Nephron (organoid): ENCODE results near the gene DECR2.

Experiments used
- H3K27ac Mint-ChIP-seq, 3 experiments: 2 replicates each; pipeline ENCODE4 v1.8.0; 2020; ENCODE audit warnings: mixed read lengths in 3 of 3, mild to moderate bottlenecking in 2 of 3, moderate library complexity in 1 of 3
- H3K27me3 Mint-ChIP-seq: 2 replicates; pipeline ENCODE4 v1.8.0; 2021; ENCODE audit warnings: low read depth, mild to moderate bottlenecking, moderate library complexity, mixed read lengths
- H3K36me3 Mint-ChIP-seq: 2 replicates; pipeline ENCODE4 v1.8.0; 2020; ENCODE audit warnings: low read depth, mixed read lengths
- H3K4me1 Mint-ChIP-seq: 2 replicates; pipeline ENCODE4 v1.8.0; 2020; ENCODE audit warnings: mixed read lengths
- H3K4me3 Mint-ChIP-seq, 3 experiments: 2 replicates each; pipeline ENCODE4 v1.8.0; 2020; ENCODE audit warnings: mild to moderate bottlenecking in 3 of 3, mixed read lengths in 3 of 3, moderate library complexity in 2 of 3
- H3K9me3 Mint-ChIP-seq: 2 replicates; pipeline ENCODE4 v1.8.0; 2020; ENCODE audit warnings: mixed read lengths
- CTCF ChIP-seq, 3 experiments: fragments of 200-600 bp; sonication (generic); IDR thresholded peaks; one replicate each; pipeline ENCODE4 v1.5.0; 2021; ENCODE audit warnings: antibody characterized with exemption in 3 of 3; ENCODE audit not compliant: unreplicated experiment in 3 of 3

DECR2 gene

GRCh38 chr16:373020-373598, 28.6 kb upstream of the DECR2 start:
- no peaks in the 10 kb centered on the region for H3K27me3 Mint-ChIP-seq

GRCh38 chr16:373848-374615, 27.7 kb upstream of the DECR2 start:
- Mint-ChIP-seq H3K36me3 (peaks cover 4% of the 10 kb centered on the region), H3K9me3 (no peaks in the 10 kb centered on the region), H3K4me1 (peaks cover 13% of the 10 kb centered on the region), H3K27me3 (no peaks in the 10 kb centered on the region), H3K4me3 (no peak overlapping the region), H3K27ac (no peak overlapping the region)
- TF ChIP-seq CTCF (IDR thresholded peaks at IDR 0.05; ENCODE audit: unreplicated experiment in 3 of 3): no peak

More at GRCh38 chr16:373020-373598, 28.6 kb upstream of the DECR2 start:
- H3K36me3 Mint-ChIP-seq: peaks cover 4% of the 10 kb centered on the region
- no peak overlapping the region for H3K27ac Mint-ChIP-seq
- H3K9me3 Mint-ChIP-seq: no peaks in the 10 kb centered on the region
- no peak for TF ChIP-seq CTCF (IDR thresholded peaks at IDR 0.05; ENCODE audit: unreplicated experiment in 3 of 3)
- peak overlapping the region; percentile 48 to 54 (median 52) for H3K4me3 Mint-ChIP-seq
- peaks cover 13% of the 10 kb centered on the region for H3K4me1 Mint-ChIP-seq

- H3K4me3 Mint-ChIP-seq: no peak overlapping the region
- H3K9me3 Mint-ChIP-seq: no peaks in the 10 kb centered on the region
- TF ChIP-seq CTCF (IDR thresholded peaks at IDR 0.05; ENCODE audit: unreplicated experiment in 3 of 3): no peak
- peaks cover 4% of the 10 kb centered on the region for H3K36me3 Mint-ChIP-seq
- H3K4me1 Mint-ChIP-seq: peaks cover 13% of the 10 kb centered on the region
- no peak overlapping the region for H3K27ac Mint-ChIP-seq
- H3K27me3 Mint-ChIP-seq: no peaks in the 10 kb centered on the region
These were observed 27.1 kb upstream of the DECR2 start for GRCh38 chr16:374616-374926.

GRCh38 chr16:375212-375611, 26.5 kb upstream of the DECR2 start:
- no peak for TF ChIP-seq CTCF (IDR thresholded peaks at IDR 0.05; ENCODE audit: unreplicated experiment in 3 of 3)
- peaks cover 4% of the 10 kb centered on the region for H3K36me3 Mint-ChIP-seq
- H3K4me3 Mint-ChIP-seq: no peak overlapping the region
- no peak overlapping the region for H3K27ac Mint-ChIP-seq
- H3K4me1 Mint-ChIP-seq: peaks cover 12% of the 10 kb centered on the region
- no peaks in the 10 kb centered on the region for H3K27me3 Mint-ChIP-seq
- H3K9me3 Mint-ChIP-seq: no peaks in the 10 kb centered on the region

GRCh38 chr16:375927-376816, 25.5 kb upstream of the DECR2 start:
- Mint-ChIP-seq H3K4me3 (no peak overlapping the region), H3K4me1 (peaks cover 4% of the 10 kb centered on the region), H3K9me3 (no peaks in the 10 kb centered on the region), H3K27ac (no peak overlapping the region), H3K36me3 (peaks cover 4% of the 10 kb centered on the region), H3K27me3 (no peaks in the 10 kb centered on the region)
- no peak for TF ChIP-seq CTCF (IDR thresholded peaks at IDR 0.05; ENCODE audit: unreplicated experiment in 3 of 3)
